Measurements from ENCODE around the gene CHCHD6. TPM values are rescaled to one million over a fixed set of nuclear protein-coding genes. Genes with fewer than 3 reads are reported as not detected.

Gene CHCHD6
- total RNA-seq, 6 experiments from 2014 or later, result 1.7 to 5.3 (median 4.2) TPM

DNA sequence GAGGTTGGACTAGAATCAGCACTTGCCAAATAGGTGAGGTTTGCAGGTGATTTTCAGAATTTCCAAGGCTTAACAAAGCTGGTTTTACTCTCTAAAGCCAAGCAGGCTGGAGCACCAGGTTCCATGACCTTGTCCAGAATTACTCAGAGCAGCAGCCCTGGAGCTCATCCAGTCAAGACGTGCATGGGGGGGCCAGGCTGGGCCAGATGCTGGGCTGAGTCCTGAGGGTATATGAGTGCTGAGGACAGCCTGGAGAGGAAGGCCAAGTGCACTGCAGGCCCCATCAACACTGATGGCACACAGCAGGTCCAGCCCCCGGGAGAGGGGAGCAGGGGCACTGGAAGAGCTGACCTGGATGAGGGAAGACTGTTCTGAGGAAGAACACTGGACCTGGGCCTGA, 46.1 kb upstream of the CHCHD6 start:
- Histone ChIP-seq H3K4me1 (no peaks in the 10 kb centered on the region), H3K27ac (no peak overlapping the region), H3K27me3 (no peaks in the 10 kb centered on the region), H3K9me3 (no peaks in the 10 kb centered on the region), H3K36me3 (no peaks in the 10 kb centered on the region), H3K4me3 (no peak overlapping the region)
- TF ChIP-seq CTCF (IDR thresholded peaks at IDR 0.05) (no peak), POLR2A (IDR thresholded peaks at IDR 0.05) (no peak)
- intact Hi-C loops (cut with DNase I), result no loop called here
- DNase-seq (no peak), ATAC-seq (no peak)
- no CpG with 5 or more reads among the region's 2 CpGs for WGBS (ENCODE audit: insufficient coverage, low coverage, low lambda C conversion rate, missing lambda C conversion rate)

GRCh38 chr3:126658584-126658983, 45.5 kb upstream of the CHCHD6 start:
- no peaks in the 10 kb centered on the region for H3K4me1 ChIP-seq
- no peak overlapping the region for H3K4me3 ChIP-seq
- no peak for TF ChIP-seq POLR2A (IDR thresholded peaks at IDR 0.05)
- no peak for TF ChIP-seq CTCF (IDR thresholded peaks at IDR 0.05)
- H3K36me3 ChIP-seq, result no peaks in the 10 kb centered on the region
- no peak overlapping the region for H3K27ac ChIP-seq
- no peaks in the 10 kb centered on the region for H3K27me3 ChIP-seq
- ATAC-seq, result no peak
- no CpG with 5 or more reads among the region's 3 CpGs for WGBS (ENCODE audit: insufficient coverage, low coverage, low lambda C conversion rate, missing lambda C conversion rate)
- H3K9me3 ChIP-seq, result no peaks in the 10 kb centered on the region
- intact Hi-C loops (cut with DNase I), result no loop called here
- DNase-seq, result no peak

- WGBS (ENCODE audit: insufficient coverage, low coverage, low lambda C conversion rate, missing lambda C conversion rate), result 25% methylated on average over 12 of the region's 19 CpGs
- intact Hi-C loops (cut with DNase I), result no loop called here
- Histone ChIP-seq H3K4me3 (no peak overlapping the region), H3K27me3 (no peaks in the 10 kb centered on the region), H3K36me3 (no peaks in the 10 kb centered on the region), H3K9me3 (no peaks in the 10 kb centered on the region), H3K27ac (no peak overlapping the region), H3K4me1 (no peaks in the 10 kb centered on the region)
- TF ChIP-seq POLR2A (IDR thresholded peaks at IDR 0.05) (no peak), CTCF (IDR thresholded peaks at IDR 0.05) (peak in 3 of 4 donors; percentile 15 to 25 (median 21))
- ATAC-seq (peak in 3 of 4 donors; percentile 21 to 48 (median 39)), DNase-seq (no peak)
Measured at GRCh38 chr3:126659915-126660886, 43.8 kb upstream of the CHCHD6 start.

- Histone ChIP-seq H3K27ac (no peak overlapping the region), H3K36me3 (no peaks in the 10 kb centered on the region), H3K4me3 (no peak overlapping the region), H3K9me3 (no peaks in the 10 kb centered on the region), H3K27me3 (no peaks in the 10 kb centered on the region), H3K4me1 (no peaks in the 10 kb centered on the region)
- ATAC-seq, result no peak
- intact Hi-C loops (cut with DNase I), result no loop called here
- TF ChIP-seq CTCF (IDR thresholded peaks at IDR 0.05) (no peak), POLR2A (IDR thresholded peaks at IDR 0.05) (no peak)
- DNase-seq, result no peak
- 47% methylated on average over 4 of the region's 11 CpGs for WGBS (ENCODE audit: insufficient coverage, low coverage, low lambda C conversion rate, missing lambda C conversion rate)
Measured at GRCh38 chr3:126661532-126662364, 42.3 kb upstream of the CHCHD6 start.

All from right lobe of liver (tissue), 6 donors.